Measurements from ENCODE around the gene IRX6.

- TF ChIP-seq POLR2A (IDR thresholded peaks at IDR 0.05; ENCODE audit: low read depth, low read length) (no peak), POLR2AphosphoS5 (IDR thresholded peaks at IDR 0.05; ENCODE audit: low read depth, low read length) (no peak)
Observed at GRCh38 chr16:55291847-55292246, 32.2 kb upstream of the IRX6 start.
